Activated CD8-positive, alpha-beta T cell treated with anti-CD3 and anti-CD28 coated beads for 36 hours (primary cell): ENCODE data around the gene TRABD2B. TPM values are rescaled to one million over a fixed set of nuclear protein-coding genes. Genes with fewer than 3 reads are reported as not detected.
A peak's percentile ranks its signal among the peaks of the same experiment; 100 is the strongest.

Experiments
- ATAC-seq: fragments of 200-7000 bp; cut with Tn5 transposase; one replicate; pipeline ENCODE4 v1.10.0; 2021; ENCODE audit warnings: mild to moderate bottlenecking, moderate library complexity
- CTCF ChIA-PET: fragments of 350-600 bp; sonication (Branson Sonifier 250); formaldehyde crosslinking; loops from one replicate; lab custom pipeline; 2021; ENCODE audit warnings: antibody characterized with exemption; lab: Charles Lee
- POLR2A ChIA-PET: fragments of 350-600 bp; sonication (Branson Sonifier 250); formaldehyde crosslinking; loops from one replicate; lab custom pipeline; 2021; ENCODE audit warnings: antibody characterized with exemption; lab: Charles Lee
- DNase-seq: peaks from one replicate; pipeline ENCODE4 v3.0.0-alpha.2; 2020
- H3K27ac Mint-ChIP-seq: one replicate; pipeline ENCODE4 v1.8.0; 2021; ENCODE audit warnings: mild to moderate bottlenecking, mixed read lengths
- H3K27me3 Mint-ChIP-seq: one replicate; pipeline ENCODE4 v1.8.0; 2021; ENCODE audit warnings: mixed read lengths
- H3K36me3 Mint-ChIP-seq: one replicate; pipeline ENCODE4 v1.8.0; 2021; ENCODE audit warnings: low read depth, mixed read lengths
- H3K4me1 Mint-ChIP-seq: one replicate; pipeline ENCODE4 v1.8.0; 2021; ENCODE audit warnings: low read depth, mixed read lengths
- H3K4me3 Mint-ChIP-seq: one replicate; pipeline ENCODE4 v1.8.0; 2021; ENCODE audit warnings: mild to moderate bottlenecking, moderate library complexity, mixed read lengths
- H3K9me3 Mint-ChIP-seq: one replicate; pipeline ENCODE4 v1.8.0; 2021; ENCODE audit warnings: mixed read lengths
- intact Hi-C: fragments of 100-400 bp; cut with micrococcal nuclease; formaldehyde crosslinking; loops from one replicate; pipeline ENCODE4 v1.10.0; 2022
- total RNA-seq, 2 experiments: library from RNA; stranded (reverse); gene quantifications; one replicate each; pipeline ENCODE4 v1.2.3, GENCODE V29; 2021
- TF ChIP-seq, protein P1 (sequence below): fragments of 200-600 bp; IDR thresholded peaks from one replicate; pipeline ENCODE4 v1.8.0; 2022; ENCODE audit warnings: antibody characterized with exemption, mild to moderate bottlenecking

The TRABD2B gene
- total RNA-seq, 2 experiments from 2014 or later = not detected

- TF ChIP-seq, protein P1, sequence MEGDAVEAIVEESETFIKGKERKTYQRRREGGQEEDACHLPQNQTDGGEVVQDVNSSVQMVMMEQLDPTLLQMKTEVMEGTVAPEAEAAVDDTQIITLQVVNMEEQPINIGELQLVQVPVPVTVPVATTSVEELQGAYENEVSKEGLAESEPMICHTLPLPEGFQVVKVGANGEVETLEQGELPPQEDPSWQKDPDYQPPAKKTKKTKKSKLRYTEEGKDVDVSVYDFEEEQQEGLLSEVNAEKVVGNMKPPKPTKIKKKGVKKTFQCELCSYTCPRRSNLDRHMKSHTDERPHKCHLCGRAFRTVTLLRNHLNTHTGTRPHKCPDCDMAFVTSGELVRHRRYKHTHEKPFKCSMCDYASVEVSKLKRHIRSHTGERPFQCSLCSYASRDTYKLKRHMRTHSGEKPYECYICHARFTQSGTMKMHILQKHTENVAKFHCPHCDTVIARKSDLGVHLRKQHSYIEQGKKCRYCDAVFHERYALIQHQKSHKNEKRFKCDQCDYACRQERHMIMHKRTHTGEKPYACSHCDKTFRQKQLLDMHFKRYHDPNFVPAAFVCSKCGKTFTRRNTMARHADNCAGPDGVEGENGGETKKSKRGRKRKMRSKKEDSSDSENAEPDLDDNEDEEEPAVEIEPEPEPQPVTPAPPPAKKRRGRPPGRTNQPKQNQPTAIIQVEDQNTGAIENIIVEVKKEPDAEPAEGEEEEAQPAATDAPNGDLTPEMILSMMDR = no peak
- H3K36me3 Mint-ChIP-seq = no peaks in the 10 kb centered on the region
- no peak overlapping the region for H3K4me3 Mint-ChIP-seq
- ChIA-PET CTCF (interaction anchor here (0.9 to 11.2 kb wide), 20 partner anchors 8 to 518 kb away, joined by 3 to 125 read pairs (median 5); partner anchors contain the start of gene FOXD2), POLR2A (no interaction called here)
- DNase-seq = peak; percentile 15
- no peak overlapping the region for H3K27ac Mint-ChIP-seq
- peaks cover 10% of the 10 kb centered on the region for H3K4me1 Mint-ChIP-seq
- H3K27me3 Mint-ChIP-seq = peaks cover 59% of the 10 kb centered on the region
- ATAC-seq = no peak
- intact Hi-C loops = loop anchor here (2.0 to 10.0 kb wide), 2 partner anchors 187 to 275 kb away; no protein-coding TSS in a partner anchor
- no peaks in the 10 kb centered on the region for H3K9me3 Mint-ChIP-seq
Observed at GRCh38 chr1:47711184-47711847, 285.9 kb downstream of the TRABD2B start.

Other genes with a start within 250 kb of the TRABD2B start
- not detected for gene SLC5A9, start 225.3 kb upstream of the TRABD2B start, total RNA-seq